TTC549 (cell line): Measurements from ENCODE around the gene TMEM121.
"Not testable (repeated sequence)": the region's sequence is repeated elsewhere in the genome, so short reads cannot be mapped to it uniquely, and the experiment has no call there.

Source experiments
- FAIRE-seq: peaks from 2 replicates; lab custom pipeline; 2012; peaks lifted over from hg19 to GRCh38; lab: Jason Lieb, UNC

Gene TMEM121

DNA sequence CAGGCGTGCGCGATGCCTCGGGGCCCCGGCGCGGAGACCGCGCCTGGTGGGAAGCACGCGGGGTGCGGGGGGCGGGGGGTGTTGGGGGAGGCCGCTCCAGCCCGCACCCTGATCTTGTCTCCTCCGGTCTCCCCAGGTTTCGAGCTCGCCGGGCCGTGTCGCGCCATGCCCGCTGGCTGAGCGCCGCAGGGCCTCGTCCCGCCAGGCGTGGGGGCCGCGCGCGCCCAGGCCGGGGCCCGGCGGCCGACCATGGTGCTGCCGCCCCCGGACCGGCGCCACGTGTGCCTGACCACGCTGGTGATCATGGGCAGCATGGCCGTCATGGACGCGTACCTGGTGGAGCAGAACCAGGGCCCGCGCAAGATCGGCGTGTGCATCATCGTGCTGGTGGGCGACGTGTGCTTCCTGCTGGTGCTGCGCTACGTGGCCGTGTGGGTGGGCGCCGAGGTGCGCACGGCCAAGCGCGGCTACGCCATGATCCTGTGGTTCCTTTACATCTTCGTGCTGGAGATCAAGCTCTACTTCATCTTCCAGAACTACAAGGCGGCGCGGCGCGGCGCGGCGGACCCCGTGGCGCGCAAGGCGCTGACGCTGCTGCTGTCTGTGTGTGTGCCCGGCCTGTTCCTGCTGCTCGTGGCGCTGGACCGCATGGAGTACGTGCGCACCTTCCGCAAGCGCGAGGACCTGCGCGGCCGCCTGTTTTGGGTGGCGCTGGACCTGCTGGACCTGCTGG lies 2.4 kb downstream of the TMEM121 start:
- FAIRE-seq = no peak

GRCh38 chr14:105529319-105529568 lies 2.9 kb downstream of the TMEM121 start:
- FAIRE-seq = no peak

DNA sequence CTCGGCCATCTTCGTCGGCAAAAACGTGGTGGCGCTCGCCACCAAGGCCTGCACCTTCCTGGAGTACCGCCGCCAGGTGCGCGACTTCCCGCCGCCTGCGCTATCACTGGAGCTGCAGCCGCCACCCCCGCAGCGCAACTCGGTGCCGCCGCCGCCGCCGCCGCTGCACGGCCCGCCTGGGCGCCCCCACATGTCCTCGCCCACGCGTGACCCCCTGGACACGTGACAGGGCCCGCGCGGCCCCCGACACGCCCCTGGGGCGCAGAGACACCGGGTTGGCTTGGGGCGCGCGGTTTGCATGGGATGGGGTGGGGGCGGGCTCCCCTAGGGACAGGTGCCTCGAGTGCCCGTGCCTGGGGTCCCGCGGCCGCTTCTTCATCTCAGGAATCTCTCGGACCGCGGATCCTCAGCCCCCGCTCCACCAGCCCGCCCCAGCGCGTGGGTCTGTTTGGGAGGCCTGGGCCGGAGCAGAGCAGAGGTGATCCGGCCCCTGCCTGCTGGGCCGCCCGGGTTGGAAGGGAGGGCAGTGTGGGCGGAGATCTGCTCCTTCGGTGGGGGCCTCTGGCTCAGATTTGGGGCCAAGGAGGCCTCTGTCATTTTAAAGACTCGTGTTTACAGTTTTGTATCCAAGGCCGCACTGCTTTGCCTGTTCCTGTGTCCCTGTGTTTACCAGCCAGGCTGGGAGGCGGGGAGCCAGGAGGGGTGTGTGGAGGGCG lies 3.3 kb downstream of the TMEM121 start:
- FAIRE-seq = no peak

DNA sequence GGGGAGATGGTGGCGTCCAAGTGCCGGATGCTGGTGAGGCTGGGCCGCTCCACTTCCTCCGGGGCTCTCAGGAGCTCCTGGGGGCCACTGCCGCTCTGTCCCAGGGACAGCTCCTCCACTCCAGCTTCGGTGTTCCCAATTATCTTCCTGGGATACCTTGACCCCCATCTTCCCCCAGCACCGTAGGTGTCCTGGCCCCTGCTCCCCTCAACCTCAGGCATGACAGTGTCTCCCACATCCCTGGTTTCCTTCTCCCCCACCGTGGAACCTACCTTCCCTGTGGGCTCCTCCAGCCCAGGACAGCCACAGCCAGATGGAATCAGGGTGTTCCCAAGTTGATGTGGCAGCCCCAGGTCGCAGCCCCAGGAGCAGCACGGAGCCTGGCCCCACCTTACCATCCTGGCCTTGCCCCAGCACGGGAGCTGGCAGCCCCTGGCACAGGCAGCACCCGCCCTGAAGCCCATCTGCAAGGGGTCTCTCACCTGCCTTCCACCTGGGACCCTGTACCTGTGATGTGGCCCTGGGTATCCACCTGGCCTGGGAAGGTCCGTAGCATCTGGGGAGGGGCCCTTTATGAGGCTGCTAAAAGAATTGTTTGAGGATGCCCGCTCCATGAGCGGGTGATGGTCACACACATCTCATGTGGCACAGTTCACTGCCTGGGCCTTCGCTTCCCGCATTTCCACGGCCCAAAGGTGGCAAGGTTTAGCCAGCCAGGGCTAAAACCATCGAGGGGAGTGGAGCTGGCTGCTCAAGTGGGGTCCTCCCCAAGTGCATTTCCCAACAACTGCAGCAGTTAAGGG lies 4.1 kb downstream of the TMEM121 start:
- no peak for FAIRE-seq

DNA sequence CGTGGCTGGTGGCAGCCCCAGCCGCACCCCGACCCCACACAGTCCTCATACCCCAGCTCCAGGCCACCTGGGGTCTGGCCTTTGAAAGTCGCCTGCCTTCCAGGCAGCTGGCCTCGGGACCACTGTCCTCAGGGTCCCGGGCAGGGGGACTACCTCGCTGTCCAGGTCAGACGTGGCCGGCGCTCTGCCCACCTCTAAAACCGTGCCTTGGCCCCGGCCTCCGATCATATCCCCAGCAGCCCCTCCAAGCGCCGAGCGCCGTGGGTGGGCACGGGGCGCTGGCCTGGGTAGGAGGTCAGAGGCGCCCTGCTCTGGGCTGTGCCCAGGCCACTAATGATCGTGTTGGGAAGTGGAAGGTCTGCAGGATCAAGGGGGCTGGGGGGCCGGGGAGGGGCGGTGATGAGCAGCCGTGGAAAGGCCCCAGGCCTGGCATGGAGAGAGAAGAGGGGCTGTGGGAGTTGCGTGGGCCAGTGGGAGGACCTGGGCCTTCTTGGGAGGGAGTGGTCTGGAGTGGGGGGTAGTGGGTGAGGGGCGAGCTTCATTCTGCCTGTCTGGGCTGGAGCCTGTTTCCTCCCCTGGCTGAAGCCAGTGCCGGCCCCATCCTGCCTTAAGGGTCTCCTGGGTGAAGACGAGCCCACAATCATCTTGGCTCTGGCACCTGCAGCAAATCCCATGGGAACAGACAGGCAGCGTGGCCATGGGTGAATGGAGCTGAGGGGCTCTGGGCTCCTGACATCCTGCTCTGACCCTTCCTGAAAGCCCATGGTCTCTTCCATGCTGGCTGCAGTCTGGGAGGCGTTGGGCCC lies 4.9 kb downstream of the TMEM121 start:
- FAIRE-seq = no peak

- no peak for FAIRE-seq
These were observed 5.7 kb downstream of the TMEM121 start for GRCh38 chr14:105531894-105532623.

DNA sequence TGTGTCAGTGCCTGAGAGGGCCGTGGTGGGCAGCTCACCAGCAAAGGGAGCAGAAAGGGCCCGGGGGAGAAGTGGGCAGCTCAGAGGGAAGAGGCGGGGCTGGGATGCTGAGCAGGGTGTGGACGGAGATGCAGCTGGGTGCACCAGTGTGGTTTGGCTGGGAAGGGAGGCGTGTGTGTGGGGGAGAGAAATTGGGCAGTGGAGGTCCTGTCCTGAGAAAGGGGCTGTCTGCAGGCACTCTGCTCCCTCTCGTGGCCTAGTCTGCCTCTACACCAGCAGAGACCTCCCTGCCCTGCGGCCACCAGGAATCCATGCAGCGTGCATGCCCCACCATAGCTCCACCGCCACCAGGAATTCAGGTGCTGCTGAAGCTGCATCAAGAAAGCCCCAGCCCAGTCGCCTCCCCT lies 6.4 kb downstream of the TMEM121 start:
- no peak for FAIRE-seq

- no peak for FAIRE-seq
These were observed 7.0 kb downstream of the TMEM121 start for GRCh38 chr14:105533391-105533790.

- FAIRE-seq = no peak
These were observed 7.6 kb downstream of the TMEM121 start for GRCh38 chr14:105533811-105534498.

- no peak for FAIRE-seq
These were observed 8.2 kb downstream of the TMEM121 start for GRCh38 chr14:105534586-105534985.

DNA sequence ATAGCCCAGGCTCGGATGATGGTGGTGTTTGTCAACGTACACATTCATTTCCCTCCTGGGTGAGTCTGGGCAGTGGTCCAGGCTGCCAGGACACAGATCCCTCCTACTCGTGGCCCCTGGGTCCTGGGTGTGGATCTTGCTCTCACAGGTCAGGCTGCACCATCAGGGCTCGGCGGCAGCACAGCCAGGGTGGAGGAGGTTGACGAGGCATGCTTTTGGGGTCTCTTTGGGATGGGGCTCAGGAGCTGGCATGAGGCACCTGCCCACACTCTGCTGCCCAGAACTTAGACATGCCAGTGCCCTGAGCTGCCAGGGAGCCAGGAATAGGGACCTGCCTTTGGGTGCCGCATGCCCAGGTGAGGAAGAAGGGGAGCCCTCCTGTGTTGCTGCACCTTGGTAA lies 9.7 kb downstream of the TMEM121 start:
- FAIRE-seq = no peak

DNA sequence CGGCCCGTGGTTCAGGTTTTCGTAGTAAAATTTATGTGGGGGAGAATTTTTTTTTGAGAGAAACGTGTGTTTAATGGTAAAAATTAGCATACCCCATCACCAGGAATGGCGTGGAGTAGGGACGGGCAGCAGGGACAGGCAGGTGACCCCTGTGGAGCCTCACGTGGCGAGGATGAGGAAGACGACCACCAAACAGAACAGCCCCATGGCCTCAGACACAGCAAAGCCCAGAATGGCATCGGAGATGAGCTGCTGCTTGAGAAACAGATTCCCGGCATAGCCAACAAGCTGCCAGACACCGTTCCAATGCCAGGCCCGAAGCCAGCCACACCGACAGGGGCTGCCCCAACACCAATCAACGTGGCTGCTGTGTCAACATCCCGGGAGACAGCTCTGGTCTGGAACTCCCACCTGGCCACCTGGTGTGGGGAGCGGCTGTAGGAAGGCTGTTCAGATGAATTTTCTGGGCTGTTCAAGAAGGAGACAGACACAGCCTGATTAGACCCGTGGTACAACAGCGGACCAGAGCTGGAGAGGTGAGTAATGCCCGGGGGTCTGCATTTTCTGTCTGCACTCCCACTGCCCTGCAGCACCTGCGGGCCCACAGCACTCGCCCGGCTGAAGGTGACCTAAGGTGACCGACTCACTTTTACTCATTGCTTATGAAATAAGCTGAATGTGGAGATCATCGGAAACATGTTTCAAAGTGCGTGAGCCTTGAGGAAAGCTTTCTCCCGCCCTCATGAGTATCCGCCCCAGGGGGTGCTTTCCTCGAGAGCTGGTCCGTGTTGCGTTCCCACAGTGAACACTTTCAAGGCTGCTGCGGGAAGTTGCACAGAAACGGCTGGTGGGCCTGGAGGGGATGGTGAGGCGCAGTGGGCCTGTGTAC lies 10.6 kb downstream of the TMEM121 start:
- FAIRE-seq = no peak

GRCh38 chr14:105537580-105538474 lies 11.4 kb downstream of the TMEM121 start:
- FAIRE-seq = no peak

- no peak for FAIRE-seq
These were observed 12.2 kb downstream of the TMEM121 start for GRCh38 chr14:105538481-105539049.

DNA sequence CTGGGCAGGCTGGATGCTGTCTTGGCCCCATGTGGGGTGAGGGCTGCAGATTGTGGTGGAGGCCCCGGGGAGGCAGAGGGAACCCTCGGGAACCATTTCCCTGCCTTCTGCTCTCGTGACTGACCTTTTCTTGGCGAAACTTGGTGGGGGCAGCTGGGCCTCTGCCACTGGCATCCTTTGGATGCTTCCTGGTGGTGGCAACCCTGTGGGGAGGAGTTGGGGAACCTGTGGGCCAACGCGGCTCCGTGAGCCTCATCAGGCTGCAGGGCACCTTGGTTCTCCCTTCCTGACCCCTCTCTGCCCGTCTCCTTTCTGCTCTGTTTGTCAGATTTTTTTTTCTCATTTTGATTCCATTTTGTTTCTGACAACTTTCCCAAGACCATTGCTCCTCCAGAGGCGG lies 14.4 kb downstream of the TMEM121 start:
- no peak for FAIRE-seq

DNA sequence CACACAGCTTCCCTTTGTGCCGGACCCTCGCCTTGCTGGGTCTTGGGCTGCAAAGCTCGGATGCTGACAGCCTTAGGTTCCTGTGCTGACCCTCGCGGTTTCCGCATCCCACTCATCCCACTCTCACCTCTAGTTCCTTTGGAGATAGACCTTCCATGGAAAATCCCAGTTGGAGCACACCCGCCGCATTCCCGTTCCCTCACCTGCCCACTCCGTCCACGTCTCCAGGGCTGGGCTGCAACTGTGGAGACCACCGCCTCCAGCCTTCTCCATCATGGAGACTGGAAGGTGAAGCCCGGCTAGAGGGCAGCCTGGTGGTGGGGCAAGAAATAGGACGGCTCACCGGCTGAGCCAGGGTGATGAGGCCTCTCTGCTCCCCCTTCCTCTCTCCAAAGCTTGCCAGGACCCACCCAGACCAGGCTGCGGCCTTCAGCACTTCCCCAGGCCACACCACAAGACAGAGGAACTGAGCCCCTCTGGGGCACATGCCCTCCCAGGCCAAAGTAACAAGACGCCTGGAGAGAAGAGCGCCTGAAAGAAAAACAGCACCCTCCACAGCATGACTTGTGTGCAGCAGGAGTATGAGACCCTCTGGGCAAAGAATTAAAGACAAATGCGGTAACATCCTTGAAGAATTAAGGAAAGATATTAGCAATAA lies 15.0 kb downstream of the TMEM121 start:
- no peak for FAIRE-seq

GRCh38 chr14:105545676-105546075 lies 19.3 kb downstream of the TMEM121 start:
- FAIRE-seq = not testable (repeated sequence)

- not testable (repeated sequence) for FAIRE-seq
These were observed 20.0 kb downstream of the TMEM121 start for GRCh38 chr14:105546410-105546809.
